ENCODE measurements around the gene DMTF1.

GRCh38 chr7:87231711-87232110, 79.5 kb downstream of the DMTF1 start:
- TF ChIP-seq CTCF (IDR thresholded peaks at IDR 0.05) (no peak), POLR2AphosphoS5 (IDR thresholded peaks at IDR 0.05) (no peak)
